GM23338 (cell line): ENCODE results near the gene WDR35. TPM values are rescaled to one million over a fixed set of nuclear protein-coding genes. Genes with fewer than 3 reads are reported as not detected.

ENCODE experiments used
- ATAC-seq: fragments of 200-7000 bp; cut with Tn5 transposase; 3 replicates; pipeline ENCODE4 v1.9.1; 2020
- DNase-seq: peaks from one replicate; pipeline ENCODE4 v3.0.0-alpha.2; 2015; ENCODE audit warnings: low spot score
- H2AFZ ChIP-seq: fragments of 200-600 bp; sonication (generic); 2 replicates; pipeline ENCODE4 v1.8.0; 2016; ENCODE audit warnings: antibody characterized with exemption, mild to moderate bottlenecking, moderate library complexity
- H3F3A ChIP-seq: fragments of 200-600 bp; sonication (generic); replicated peaks from 2 replicates; pipeline ENCODE4 v1.8.0; 2017; ENCODE audit warnings: antibody characterized with exemption, mixed run types, low read depth
- H3K27ac ChIP-seq: fragments of 200-600 bp; sonication (generic); 2 replicates; pipeline ENCODE4 v1.6.1; 2016; ENCODE audit warnings: low read depth
- H3K27me3 ChIP-seq: fragments of 200-600 bp; sonication (generic); 2 replicates; pipeline ENCODE4 v1.8.0; 2016; ENCODE audit warnings: mild to moderate bottlenecking, mixed run types, moderate library complexity; ENCODE audit not compliant: insufficient read depth
- H3K36me3 ChIP-seq: fragments of 200-600 bp; sonication (generic); 2 replicates; pipeline ENCODE4 v1.8.0; 2016; ENCODE audit warnings: mild to moderate bottlenecking; ENCODE audit not compliant: insufficient read depth
- H3K4me1 ChIP-seq: fragments of 200-600 bp; sonication (generic); 2 replicates; pipeline ENCODE4 v1.8.0; 2016; ENCODE audit warnings: mild to moderate bottlenecking, moderate library complexity; ENCODE audit not compliant: insufficient read depth
- H3K4me2 ChIP-seq: fragments of 200-600 bp; sonication (generic); 2 replicates; pipeline ENCODE4 v1.7.1; 2017; ENCODE audit warnings: mixed run types
- H3K4me3 ChIP-seq: fragments of 200-600 bp; sonication (generic); 2 replicates; pipeline ENCODE4 v1.6.1; 2016; ENCODE audit warnings: mixed run types
- H3K79me2 ChIP-seq: fragments of 200-600 bp; sonication (generic); replicated peaks from 2 replicates; pipeline ENCODE4 v1.8.0; 2017; ENCODE audit warnings: mild to moderate bottlenecking; ENCODE audit not compliant: insufficient read depth
- H3K9me2 ChIP-seq: fragments of 200-600 bp; sonication (generic); 2 replicates; pipeline ENCODE4 v1.8.0; 2017; ENCODE audit not compliant: insufficient read depth
- H4K20me1 ChIP-seq: fragments of 200-600 bp; sonication (generic); replicated peaks from 2 replicates; pipeline ENCODE4 v1.8.0; 2017; ENCODE audit warnings: mild to moderate bottlenecking; ENCODE audit not compliant: insufficient read depth
- H3K27ac Mint-ChIP-seq: 2 replicates; pipeline ENCODE4 v1.8.0; 2020; ENCODE audit warnings: inconsistent platforms, mild to moderate bottlenecking, moderate library complexity, mixed read lengths
- H3K27me3 Mint-ChIP-seq: 3 replicates; pipeline ENCODE4 v1.8.0; 2022; ENCODE audit warnings: low read depth, mild to moderate bottlenecking, moderate library complexity, mixed read lengths, inconsistent platforms; ENCODE audit not compliant: insufficient read depth, poor library complexity
- H3K36me3 Mint-ChIP-seq: 3 replicates; pipeline ENCODE4 v1.8.0; 2021; ENCODE audit warnings: low read depth, mild to moderate bottlenecking, inconsistent platforms, moderate library complexity, mixed read lengths
- H3K4me1 Mint-ChIP-seq: 3 replicates; pipeline ENCODE4 v1.8.0; 2020; ENCODE audit warnings: mild to moderate bottlenecking, inconsistent platforms, mixed read lengths
- H3K4me3 Mint-ChIP-seq: 3 replicates; pipeline ENCODE4 v1.8.0; 2021; ENCODE audit warnings: moderate library complexity, mild to moderate bottlenecking, inconsistent platforms, mixed read lengths
- H3K9me3 Mint-ChIP-seq: 3 replicates; pipeline ENCODE4 v1.8.0; 2020; ENCODE audit warnings: moderate library complexity, mild to moderate bottlenecking, inconsistent platforms, mixed read lengths
- CREB1 ChIP-seq: fragments of 250-450 bp; sonication (Bioruptor Pico); IDR thresholded peaks from 2 replicates; pipeline ENCODE4 v1.5.0; 2020; ENCODE audit warnings: low read depth, mild to moderate bottlenecking, moderate library complexity
- CTCF ChIP-seq, 2 experiments: fragments of 200-600 bp in 1 of 2; sonication (generic) in 1 of 2; conservative IDR thresholded peaks; 2 replicates each; pipeline versions ENCODE4 v1.5.1 to v1.6.1; 2016 to 2017; ENCODE audit warnings: antibody characterized with exemption in 2 of 2, low read depth in 2 of 2, mild to moderate bottlenecking in 2 of 2, moderate library complexity in 1 of 2
- EZH2 ChIP-seq: fragments of 200-600 bp; sonication (generic); IDR thresholded peaks from one replicate; pipeline ENCODE4 v1.8.0; 2017; ENCODE audit warnings: antibody characterized with exemption, mild to moderate bottlenecking, low read depth; ENCODE audit not compliant: unreplicated experiment
- EZH2phosphoT487 ChIP-seq: fragments of 200-600 bp; sonication (generic); IDR thresholded peaks from one replicate; pipeline ENCODE4 v1.8.1; 2018; ENCODE audit warnings: antibody characterized with exemption; ENCODE audit not compliant: unreplicated experiment
- JUNB ChIP-seq: IDR thresholded peaks from one replicate; pipeline ENCODE4 v1.6.1; 2016; ENCODE audit warnings: antibody characterized with exemption; ENCODE audit not compliant: unreplicated experiment
- NANOG ChIP-seq: IDR thresholded peaks from 2 replicates; pipeline ENCODE4 v1.6.1; 2016; ENCODE audit warnings: antibody characterized with exemption, borderline replicate concordance
- POLR2AphosphoS5 ChIP-seq: IDR thresholded peaks from 2 replicates; pipeline ENCODE4 v1.6.1; 2016; ENCODE audit warnings: antibody characterized with exemption, low read depth
- REST ChIP-seq: IDR thresholded peaks from one replicate; pipeline ENCODE4 v1.6.1; 2018; ENCODE audit warnings: antibody characterized with exemption; ENCODE audit not compliant: unreplicated experiment
- STAT1 ChIP-seq: IDR thresholded peaks from one replicate; pipeline ENCODE4 v1.6.1; 2016; ENCODE audit warnings: antibody characterized with exemption; ENCODE audit not compliant: unreplicated experiment
- ZNF114 ChIP-seq: fragments of 250-450 bp; sonication (Bioruptor Pico); IDR thresholded peaks from 2 replicates; pipeline ENCODE4 v1.5.0; 2020; ENCODE audit warnings: mild to moderate bottlenecking, moderate library complexity
- ZNF331 ChIP-seq: fragments of 250-450 bp; sonication (Bioruptor Pico); IDR thresholded peaks from 2 replicates; pipeline ENCODE4 v1.5.0; 2020; ENCODE audit warnings: low read depth, mild to moderate bottlenecking, moderate library complexity
- ZNF462 ChIP-seq: fragments of 250-450 bp; sonication (Bioruptor Pico); IDR thresholded peaks from 2 replicates; pipeline ENCODE4 v1.5.0; 2020; ENCODE audit warnings: mild to moderate bottlenecking, moderate library complexity
- polyA plus RNA-seq: library from polyadenylated mRNA; unstranded; fragments of >200 nt; fragmentation: Nextera tagmentation; extraction: Ambion mirVana; gene quantifications from 2 replicates; pipeline ENCODE4 v1.2.1, GENCODE V29; 2016
- total RNA-seq: library from RNA; depleted of rRNA; stranded (reverse); fragments of >200 nt; shearing (Covaris generic); gene quantifications from 2 replicates; pipeline ENCODE4 v1.2.3, GENCODE V29; 2014
- TF ChIP-seq, protein P1 (sequence below): IDR thresholded peaks from 2 replicates; pipeline ENCODE4 v1.6.1; 2016; ENCODE audit warnings: antibody characterized with exemption

The WDR35 gene
- total and polyA plus RNA-seq, 2 experiments from 2014 or later = 5.3 to 20.0 TPM

DNA sequence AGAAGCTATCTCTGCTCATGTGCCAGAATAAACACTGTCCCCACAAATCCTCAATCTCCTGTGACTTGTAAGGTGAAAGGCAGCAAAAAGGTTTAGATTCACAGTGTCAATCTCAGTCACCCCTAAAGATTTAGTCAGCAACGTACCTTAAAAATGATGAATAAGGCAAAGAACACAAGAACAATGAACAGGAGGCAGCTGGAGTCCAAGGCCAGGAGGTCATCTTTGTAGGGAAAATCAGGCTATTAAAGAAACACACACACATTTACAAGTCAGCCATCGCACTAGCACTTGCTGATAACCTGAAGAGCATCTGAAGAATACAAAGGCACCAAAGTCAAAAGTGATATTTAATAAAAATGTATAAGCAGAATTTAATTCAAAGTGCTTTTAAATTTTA, 44.9 kb upstream of the WDR35 start:
- Mint-ChIP-seq H3K36me3 (peaks cover 86% of the 10 kb centered on the region), H3K27ac (no peak overlapping the region), H3K27me3 (no peaks in the 10 kb centered on the region), H3K9me3 (no peaks in the 10 kb centered on the region), H3K4me1 (no peaks in the 10 kb centered on the region), H3K4me3 (no peak overlapping the region)
- DNase-seq (no peak), ATAC-seq (no peak)
- Histone ChIP-seq H3K9me2 (no peaks in the 10 kb centered on the region), H3K27me3 (no peaks in the 10 kb centered on the region), H3K4me2 (no peak overlapping the region), H3K4me3 (no peak overlapping the region), H3F3A (no peaks in the 10 kb centered on the region; the same call in 1 of the 2 replicates), H3K27ac (no peak overlapping the region), H3K36me3 (peaks cover 56% of the 10 kb centered on the region), H2AFZ (no peak overlapping the region), H3K4me1 (no peaks in the 10 kb centered on the region), H3K79me2 (peaks cover 31% of the 10 kb centered on the region), H4K20me1 (peaks cover 38% of the 10 kb centered on the region)
- TF ChIP-seq JUNB (no peak), EZH2 (no peak), CREB1 (CRISPR knock-in tag) (no peak), CTCF (conservative IDR thresholded peaks at IDR 0.05; ENCODE audit: low read depth in 2 of 2) (no peak), STAT1 (no peak), POLR2AphosphoS5 (no peak), ZNF331 (CRISPR knock-in tag) (no peak), EZH2phosphoT487 (no peak), REST (no peak), ZNF114 (CRISPR knock-in tag) (no peak), ZNF462 (CRISPR knock-in tag) (no peak), NANOG (no peak)
- TF ChIP-seq, protein P1, sequence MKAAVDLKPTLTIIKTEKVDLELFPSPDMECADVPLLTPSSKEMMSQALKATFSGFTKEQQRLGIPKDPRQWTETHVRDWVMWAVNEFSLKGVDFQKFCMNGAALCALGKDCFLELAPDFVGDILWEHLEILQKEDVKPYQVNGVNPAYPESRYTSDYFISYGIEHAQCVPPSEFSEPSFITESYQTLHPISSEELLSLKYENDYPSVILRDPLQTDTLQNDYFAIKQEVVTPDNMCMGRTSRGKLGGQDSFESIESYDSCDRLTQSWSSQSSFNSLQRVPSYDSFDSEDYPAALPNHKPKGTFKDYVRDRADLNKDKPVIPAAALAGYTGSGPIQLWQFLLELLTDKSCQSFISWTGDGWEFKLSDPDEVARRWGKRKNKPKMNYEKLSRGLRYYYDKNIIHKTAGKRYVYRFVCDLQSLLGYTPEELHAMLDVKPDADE = no peak
